ENCODE data around the gene TVP23C. TPM values are rescaled to one million over a fixed set of nuclear protein-coding genes. Genes with fewer than 3 reads are reported as not detected.
"Not testable (repeated sequence)": the region's sequence is repeated elsewhere in the genome, so short reads cannot be mapped to it uniquely, and the experiment has no call there.

TVP23C gene
- 5.7 and 9.0 TPM in 2 replicates for total RNA-seq (2014; rRNA removed; shearing (Covaris generic))
- polyA plus RNA-seq (2015; cell fraction: cytosol; rRNA removed): 2.0 and 4.6 TPM in 2 replicates
- 10.1 and 12.6 TPM in 2 replicates for polyA plus RNA-seq (2015; cell fraction: nucleus; rRNA removed)

- peak; percentile 78 for DNase-seq (ENCODE audit: low read depth, low spot score)
- in situ Hi-C loops (cut with HindIII; ENCODE audit: low pct_unique_long_range_greater_than_20kb, low sequenced_read_pairs): not testable (repeated sequence)
These were observed at the start of gene TVP23C for GRCh38 chr17:15563375-15563857. Gene TVP23C (minus strand): TSS chr17:15563483. CDS start chr17:15563448, 35 bp downstream.

- DNase-seq (ENCODE audit: low read depth, low spot score); in situ Hi-C loops (cut with HindIII; ENCODE audit: low pct_unique_long_range_greater_than_20kb, low sequenced_read_pairs): not testable (repeated sequence)
These were observed 29.7 kb upstream of the TVP23C start for GRCh38 chr17:15592960-15593359.

DNA sequence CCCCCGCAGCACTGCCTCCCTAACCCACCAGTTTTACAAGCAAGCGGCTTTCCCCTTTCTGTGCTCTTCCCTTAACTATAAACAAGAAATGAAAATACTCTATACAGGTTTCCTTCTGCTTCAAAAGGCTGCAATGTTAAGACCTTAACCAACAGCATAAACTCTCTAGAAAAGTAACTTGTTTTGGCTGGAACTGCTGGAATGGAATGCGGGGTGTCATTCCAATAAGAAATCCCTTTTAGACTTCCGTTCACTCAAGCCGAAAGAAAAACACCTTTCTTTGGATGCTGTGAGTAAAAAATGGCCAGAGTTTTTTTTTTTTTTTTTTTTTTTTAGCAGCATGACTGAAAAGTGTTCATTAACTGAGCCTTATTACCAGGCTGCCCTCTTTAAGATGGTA is 28.7 kb upstream of the TVP23C start:
- in situ Hi-C loops (cut with HindIII; ENCODE audit: low pct_unique_long_range_greater_than_20kb, low sequenced_read_pairs); DNase-seq (ENCODE audit: low read depth, low spot score): not testable (repeated sequence)

DNA sequence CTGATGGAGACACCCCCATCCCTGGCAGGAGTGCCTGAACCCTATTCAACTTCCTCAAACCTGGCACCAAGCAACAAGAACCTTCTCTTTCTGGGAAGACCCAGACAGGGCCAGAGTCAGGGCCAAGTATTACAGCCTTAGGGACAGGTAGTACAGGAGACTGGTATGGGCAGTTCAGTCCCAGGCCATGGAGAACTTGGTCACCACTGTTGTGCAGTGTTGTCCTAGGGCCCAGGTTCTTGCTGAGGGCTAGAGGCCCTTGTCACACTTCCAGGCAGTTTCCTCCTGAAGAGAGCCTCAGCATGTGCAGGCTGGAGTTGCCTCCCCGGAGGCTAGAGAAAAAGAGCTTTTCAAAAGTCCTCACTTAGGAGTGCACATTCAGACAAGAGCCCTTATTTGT is 27.6 kb upstream of the TVP23C start:
- in situ Hi-C loops (cut with HindIII; ENCODE audit: low pct_unique_long_range_greater_than_20kb, low sequenced_read_pairs); DNase-seq (ENCODE audit: low read depth, low spot score): not testable (repeated sequence)

- in situ Hi-C loops (cut with HindIII; ENCODE audit: low pct_unique_long_range_greater_than_20kb, low sequenced_read_pairs); DNase-seq (ENCODE audit: low read depth, low spot score): not testable (repeated sequence)
These were observed 26.6 kb upstream of the TVP23C start for GRCh38 chr17:15589544-15590536.

DNA sequence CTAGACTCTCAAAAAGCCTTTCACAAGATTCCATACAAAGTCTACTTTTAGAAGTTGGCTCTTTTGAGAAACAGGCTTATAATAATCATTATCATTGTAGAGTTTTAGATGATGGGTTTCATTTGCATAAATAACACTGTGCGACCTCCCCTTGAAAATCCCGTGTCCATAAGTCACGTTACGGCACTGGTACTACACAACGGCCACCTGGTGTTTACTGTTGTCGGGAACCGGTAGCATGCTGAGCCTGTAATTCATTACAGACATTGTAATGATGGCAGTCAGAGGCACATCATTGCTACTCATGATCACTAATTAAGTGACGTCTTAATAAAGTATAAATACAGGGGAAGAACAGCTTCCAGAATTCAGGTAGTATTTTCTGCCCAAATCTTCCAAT is 24.7 kb upstream of the TVP23C start:
- in situ Hi-C loops (cut with HindIII; ENCODE audit: low pct_unique_long_range_greater_than_20kb, low sequenced_read_pairs); DNase-seq (ENCODE audit: low read depth, low spot score): not testable (repeated sequence)

DNA sequence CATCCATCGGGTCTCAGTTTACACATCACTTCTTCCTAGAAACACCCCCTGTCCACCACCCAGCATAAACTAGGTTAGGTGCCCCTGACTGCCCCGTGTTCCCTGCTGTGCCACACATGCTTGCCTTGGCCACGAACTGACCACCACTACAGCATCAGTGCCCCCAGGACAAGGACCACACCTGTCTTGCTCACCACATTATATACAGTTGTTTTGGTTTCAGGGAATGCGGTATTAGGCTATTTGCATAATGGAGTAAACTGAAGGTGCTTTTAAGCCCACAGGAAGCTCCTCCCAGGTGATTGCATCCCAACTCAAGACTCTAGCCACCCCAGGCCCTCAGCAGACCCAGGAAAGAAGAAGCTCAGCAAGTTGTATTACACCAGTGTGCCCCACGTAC is 20.0 kb upstream of the TVP23C start:
- DNase-seq (ENCODE audit: low read depth, low spot score); in situ Hi-C loops (cut with HindIII; ENCODE audit: low pct_unique_long_range_greater_than_20kb, low sequenced_read_pairs): not testable (repeated sequence)

- DNase-seq (ENCODE audit: low read depth, low spot score); in situ Hi-C loops (cut with HindIII; ENCODE audit: low pct_unique_long_range_greater_than_20kb, low sequenced_read_pairs): not testable (repeated sequence)
These were observed 18.2 kb upstream of the TVP23C start for GRCh38 chr17:15581462-15581861.

- in situ Hi-C loops (cut with HindIII; ENCODE audit: low pct_unique_long_range_greater_than_20kb, low sequenced_read_pairs); DNase-seq (ENCODE audit: low read depth, low spot score): not testable (repeated sequence)
These were observed 13.6 kb upstream of the TVP23C start for GRCh38 chr17:15576848-15577247.

DNA sequence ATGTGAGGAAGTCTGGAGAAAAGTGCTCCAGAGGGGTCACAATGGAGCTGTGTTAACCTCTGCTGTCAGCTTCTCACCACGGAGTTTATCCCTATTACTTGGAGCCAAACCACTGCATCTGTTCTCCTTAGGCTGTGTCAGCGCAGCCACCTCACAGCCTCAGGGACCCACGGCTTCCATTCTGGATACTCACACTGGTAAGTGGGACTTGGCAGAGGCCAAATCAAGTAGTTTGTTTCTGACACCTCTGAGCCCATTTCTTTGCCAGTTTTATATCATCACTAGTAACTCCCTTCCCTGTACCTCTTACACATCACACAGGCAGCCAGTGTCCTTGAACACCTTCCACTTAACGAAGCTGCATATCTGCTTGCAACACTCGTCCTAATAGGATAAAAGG is 11.4 kb upstream of the TVP23C start:
- in situ Hi-C loops (cut with HindIII; ENCODE audit: low pct_unique_long_range_greater_than_20kb, low sequenced_read_pairs); DNase-seq (ENCODE audit: low read depth, low spot score): not testable (repeated sequence)

DNA sequence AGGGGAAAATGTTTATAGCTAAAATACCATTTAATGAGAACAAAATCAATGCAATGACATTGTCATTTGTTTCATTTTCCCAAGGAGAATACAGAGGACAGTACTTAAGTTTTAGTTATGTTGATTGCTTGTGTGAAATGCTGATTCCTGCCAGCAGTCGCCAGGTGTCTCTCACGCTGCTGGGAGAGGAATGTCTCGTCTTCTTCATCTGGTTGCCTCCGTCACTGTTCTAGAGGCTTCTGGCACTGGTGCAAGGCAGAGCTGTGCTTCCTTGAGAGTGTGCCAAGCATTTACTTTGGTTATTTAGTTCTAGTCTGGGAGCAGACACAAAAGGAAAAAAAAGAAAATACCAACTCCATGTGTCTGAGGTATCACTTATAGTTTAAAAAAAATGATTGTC is 10.6 kb upstream of the TVP23C start:
- DNase-seq (ENCODE audit: low read depth, low spot score); in situ Hi-C loops (cut with HindIII; ENCODE audit: low pct_unique_long_range_greater_than_20kb, low sequenced_read_pairs): not testable (repeated sequence)

- DNase-seq (ENCODE audit: low read depth, low spot score); in situ Hi-C loops (cut with HindIII; ENCODE audit: low pct_unique_long_range_greater_than_20kb, low sequenced_read_pairs): not testable (repeated sequence)
These were observed 489 bp downstream of the TVP23C start for GRCh38 chr17:15562613-15563374.

DNA sequence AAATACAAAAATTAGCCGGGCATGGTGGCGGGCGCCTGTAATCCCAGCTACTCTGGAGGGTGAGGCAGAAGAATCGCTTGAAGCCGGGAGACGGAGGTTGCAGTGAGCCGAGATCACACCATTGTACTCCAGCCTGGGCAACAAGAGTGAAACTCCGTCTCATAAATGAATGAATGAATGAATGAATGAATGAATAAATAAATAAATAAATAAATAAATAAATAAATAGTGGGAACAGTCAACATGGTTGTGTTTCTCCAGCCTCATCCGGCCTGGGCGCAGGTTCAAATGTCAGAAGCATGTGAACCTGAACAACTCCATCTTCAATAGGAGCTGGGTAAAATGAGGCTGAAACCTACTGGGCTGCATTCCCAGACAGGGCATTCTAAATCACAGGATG is 1.8 kb downstream of the TVP23C start:
- DNase-seq (ENCODE audit: low read depth, low spot score); in situ Hi-C loops (cut with HindIII; ENCODE audit: low pct_unique_long_range_greater_than_20kb, low sequenced_read_pairs): not testable (repeated sequence)

DNA sequence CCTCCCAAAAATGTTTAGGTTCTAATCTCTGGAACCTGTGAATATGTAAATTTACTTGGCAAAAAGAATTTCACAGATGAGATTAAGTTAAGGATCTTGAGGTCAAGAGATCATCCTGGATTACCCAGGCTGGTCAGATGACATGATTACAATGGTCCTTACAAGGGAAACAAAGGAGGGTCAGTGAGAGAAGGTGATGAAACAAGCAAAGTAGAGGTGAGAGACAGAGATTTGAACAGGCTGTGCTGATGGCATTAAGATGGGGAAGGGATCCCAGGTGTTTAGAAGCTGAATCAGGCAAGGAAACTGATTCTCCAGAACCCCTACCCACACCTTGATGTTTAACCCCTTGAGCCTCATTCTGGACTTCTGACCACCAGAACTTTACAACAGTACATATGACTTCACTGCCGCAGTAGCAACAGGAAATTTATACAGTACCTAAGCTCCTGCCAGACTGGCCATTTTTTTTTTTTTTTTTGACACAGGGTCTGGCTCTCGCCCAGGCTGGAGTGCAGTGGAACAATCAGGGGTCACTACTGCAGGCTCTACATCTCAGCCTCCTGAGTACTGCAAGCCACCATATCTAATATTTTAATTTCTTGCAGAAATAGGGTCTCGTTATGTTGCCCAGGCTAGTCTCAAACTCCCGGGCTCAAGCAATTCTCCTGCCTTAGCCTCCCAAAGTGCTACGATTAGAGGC is 4.7 kb downstream of the TVP23C start:
- in situ Hi-C loops (cut with HindIII; ENCODE audit: low pct_unique_long_range_greater_than_20kb, low sequenced_read_pairs); DNase-seq (ENCODE audit: low read depth, low spot score): not testable (repeated sequence)

DNA sequence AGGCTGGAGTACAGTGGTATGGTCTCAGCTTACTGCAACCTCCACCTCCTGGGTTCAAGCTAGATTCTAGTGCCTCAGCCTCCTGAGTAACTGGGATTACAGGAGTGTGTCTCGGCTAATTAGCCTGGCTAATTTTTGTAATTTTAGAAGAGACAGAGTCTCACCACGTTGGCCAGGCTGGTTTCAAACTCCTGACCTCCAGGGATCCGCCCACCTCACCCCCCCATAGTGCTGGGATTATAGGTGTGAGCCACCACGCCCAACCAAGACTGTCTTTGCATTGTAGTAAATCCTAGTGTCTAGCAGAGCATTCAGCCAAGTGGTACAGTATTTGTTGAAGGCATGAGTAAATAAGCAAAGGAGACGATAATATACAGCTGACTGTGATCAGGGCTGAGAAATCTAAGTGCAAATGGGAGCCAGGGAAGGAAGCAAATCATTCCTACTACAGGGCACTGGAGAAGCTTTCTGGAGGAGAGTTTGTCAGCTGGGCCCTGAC is 5.9 kb downstream of the TVP23C start:
- in situ Hi-C loops (cut with HindIII; ENCODE audit: low pct_unique_long_range_greater_than_20kb, low sequenced_read_pairs); DNase-seq (ENCODE audit: low read depth, low spot score): not testable (repeated sequence)

DNA sequence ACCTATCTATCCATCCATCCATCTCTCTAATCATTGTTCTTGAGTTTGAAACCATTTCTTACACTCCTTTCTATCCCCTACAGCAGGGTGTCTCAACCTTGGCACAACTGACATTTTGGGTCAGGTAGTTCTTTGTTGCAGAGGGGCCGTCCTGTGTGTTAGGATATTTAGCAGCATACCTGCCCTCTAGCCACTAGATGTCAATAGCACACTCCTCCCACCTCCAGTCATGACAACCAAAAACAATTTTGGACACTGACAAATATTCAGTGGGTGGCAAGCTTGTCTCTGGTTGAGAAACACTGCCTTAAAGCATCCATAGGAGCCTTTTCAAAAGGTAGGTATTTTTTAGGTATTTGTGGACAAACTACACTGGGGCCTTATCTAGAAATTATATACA is 10.4 kb downstream of the TVP23C start:
- in situ Hi-C loops (cut with HindIII; ENCODE audit: low pct_unique_long_range_greater_than_20kb, low sequenced_read_pairs); DNase-seq (ENCODE audit: low read depth, low spot score): not testable (repeated sequence)

- in situ Hi-C loops (cut with HindIII; ENCODE audit: low pct_unique_long_range_greater_than_20kb, low sequenced_read_pairs); DNase-seq (ENCODE audit: low read depth, low spot score): not testable (repeated sequence)
These were observed 13.7 kb downstream of the TVP23C start for GRCh38 chr17:15549552-15549951.
